C4-2B (cell line): ENCODE results near the gene ZIC2.
"Not testable (repeated sequence)": the region's sequence is repeated elsewhere in the genome, so short reads cannot be mapped to it uniquely, and the experiment has no call there.

Experiments
- H3K27ac ChIP-seq: fragments of 450-650 bp; 2 replicates; pipeline ENCODE4 v1.5.1; 2017
- ZFX ChIP-seq: fragments of 450-650 bp; IDR thresholded peaks from 2 replicates; pipeline ENCODE4 v1.6.1; 2017
- TF ChIP-seq, protein P1 (sequence below): fragments of 450-650 bp; conservative IDR thresholded peaks from 2 replicates; pipeline ENCODE4 v1.5.1; 2017; ENCODE audit warnings: mild to moderate bottlenecking

The ZIC2 gene

GRCh38 chr13:99981735-99982035, at the start of gene ZIC2:
Gene ZIC2 (plus strand): TSS chr13:99981784. CDS start chr13:99982065, 281 bp downstream.
- TF ChIP-seq, protein P1, sequence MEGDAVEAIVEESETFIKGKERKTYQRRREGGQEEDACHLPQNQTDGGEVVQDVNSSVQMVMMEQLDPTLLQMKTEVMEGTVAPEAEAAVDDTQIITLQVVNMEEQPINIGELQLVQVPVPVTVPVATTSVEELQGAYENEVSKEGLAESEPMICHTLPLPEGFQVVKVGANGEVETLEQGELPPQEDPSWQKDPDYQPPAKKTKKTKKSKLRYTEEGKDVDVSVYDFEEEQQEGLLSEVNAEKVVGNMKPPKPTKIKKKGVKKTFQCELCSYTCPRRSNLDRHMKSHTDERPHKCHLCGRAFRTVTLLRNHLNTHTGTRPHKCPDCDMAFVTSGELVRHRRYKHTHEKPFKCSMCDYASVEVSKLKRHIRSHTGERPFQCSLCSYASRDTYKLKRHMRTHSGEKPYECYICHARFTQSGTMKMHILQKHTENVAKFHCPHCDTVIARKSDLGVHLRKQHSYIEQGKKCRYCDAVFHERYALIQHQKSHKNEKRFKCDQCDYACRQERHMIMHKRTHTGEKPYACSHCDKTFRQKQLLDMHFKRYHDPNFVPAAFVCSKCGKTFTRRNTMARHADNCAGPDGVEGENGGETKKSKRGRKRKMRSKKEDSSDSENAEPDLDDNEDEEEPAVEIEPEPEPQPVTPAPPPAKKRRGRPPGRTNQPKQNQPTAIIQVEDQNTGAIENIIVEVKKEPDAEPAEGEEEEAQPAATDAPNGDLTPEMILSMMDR = no peak
- TF ChIP-seq ZFX = no peak
- peak within 1 kb of the TSS; percentile 85 for H3K27ac ChIP-seq

- H3K27ac ChIP-seq = no peak overlapping the region
- no peak for TF ChIP-seq ZFX
- TF ChIP-seq, protein P1 = no peak
These were observed 48.7 kb upstream of the ZIC2 start for GRCh38 chr13:99932912-99933311.

DNA sequence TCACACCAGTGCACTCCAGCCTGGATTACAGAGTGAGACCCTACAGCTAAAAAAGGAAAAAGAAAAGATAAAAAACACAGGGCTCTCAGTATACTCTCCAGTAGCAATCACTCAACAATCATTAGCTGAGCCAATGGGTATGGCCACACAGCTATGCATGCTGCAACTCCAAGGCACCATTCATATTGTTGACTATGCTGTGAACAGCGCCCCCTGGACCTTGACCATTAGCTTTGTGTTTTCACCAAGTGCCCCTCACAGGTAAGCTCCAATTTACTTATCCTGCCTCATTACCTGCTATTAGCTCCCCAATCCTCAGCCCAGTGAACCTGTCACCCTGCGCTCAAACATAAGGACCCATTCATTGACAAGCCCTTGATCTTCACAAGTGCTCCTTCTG, 45.8 kb upstream of the ZIC2 start:
- H3K27ac ChIP-seq = no peak overlapping the region
- TF ChIP-seq, protein P1 = no peak
- TF ChIP-seq ZFX = no peak

DNA sequence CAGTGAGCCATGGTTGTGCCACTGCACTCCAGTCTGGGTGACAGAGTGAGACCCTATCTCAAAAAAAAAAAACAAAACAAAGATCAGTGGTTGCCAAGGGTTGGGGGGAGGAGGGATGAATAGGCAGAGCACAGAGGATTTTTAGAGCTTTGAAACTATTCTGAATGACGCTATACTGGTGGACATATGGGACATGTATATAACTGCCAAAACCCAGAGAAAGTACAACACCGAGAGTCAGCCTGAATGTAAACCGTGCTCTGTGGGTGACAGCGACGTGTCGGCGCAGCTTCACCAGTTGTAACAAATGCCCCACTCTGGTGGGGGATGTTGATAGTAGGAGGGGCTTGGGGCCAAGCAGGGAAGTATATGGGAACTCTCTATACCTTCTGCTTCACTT, 42.9 kb upstream of the ZIC2 start:
- no peak overlapping the region for H3K27ac ChIP-seq
- TF ChIP-seq, protein P1 = no peak
- no peak for TF ChIP-seq ZFX

DNA sequence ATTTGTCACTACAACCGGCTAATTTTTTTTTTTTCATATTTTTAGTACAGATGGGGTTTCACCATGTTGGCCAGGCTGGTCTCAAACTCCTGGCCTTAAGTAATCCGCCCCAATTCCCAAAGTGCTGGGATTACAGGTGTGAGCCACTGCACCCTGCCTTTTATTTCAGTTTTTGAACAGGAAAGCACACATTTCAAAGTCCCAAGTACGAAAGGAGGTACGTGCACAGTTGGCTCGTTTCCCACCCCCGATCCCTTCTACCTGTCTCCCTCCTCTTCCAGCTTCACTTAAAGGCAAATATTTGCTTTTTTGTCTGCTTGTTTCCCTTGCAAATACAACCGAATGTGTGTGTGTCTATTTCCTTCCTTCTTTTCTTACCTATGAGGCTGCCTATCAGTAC, 40.5 kb upstream of the ZIC2 start:
- TF ChIP-seq, protein P1 = no peak
- no peak for TF ChIP-seq ZFX
- peak overlapping the region; percentile 42 for H3K27ac ChIP-seq

DNA sequence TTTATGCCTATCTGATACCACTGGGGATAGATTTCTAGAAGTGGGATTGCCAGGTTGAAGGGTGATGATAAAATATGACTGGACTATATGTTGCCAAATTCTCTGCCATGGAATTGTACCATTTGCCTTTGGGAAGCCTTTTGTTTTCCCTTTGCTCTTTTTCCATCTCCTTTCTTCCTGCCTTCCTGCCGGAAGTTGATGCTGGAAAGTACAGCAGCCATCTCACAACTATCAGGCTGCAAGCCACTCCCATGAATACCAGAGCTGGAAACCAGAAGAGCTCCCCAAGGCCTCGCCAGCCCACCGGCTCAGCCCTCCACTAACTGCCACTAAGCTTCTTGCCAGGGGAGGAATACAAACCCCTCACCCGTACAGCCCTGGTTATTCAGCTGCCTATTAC, 39.7 kb upstream of the ZIC2 start:
- H3K27ac ChIP-seq = peak overlapping the region; percentile 42; the same call in 1 of the 2 replicates
- TF ChIP-seq ZFX = no peak

DNA sequence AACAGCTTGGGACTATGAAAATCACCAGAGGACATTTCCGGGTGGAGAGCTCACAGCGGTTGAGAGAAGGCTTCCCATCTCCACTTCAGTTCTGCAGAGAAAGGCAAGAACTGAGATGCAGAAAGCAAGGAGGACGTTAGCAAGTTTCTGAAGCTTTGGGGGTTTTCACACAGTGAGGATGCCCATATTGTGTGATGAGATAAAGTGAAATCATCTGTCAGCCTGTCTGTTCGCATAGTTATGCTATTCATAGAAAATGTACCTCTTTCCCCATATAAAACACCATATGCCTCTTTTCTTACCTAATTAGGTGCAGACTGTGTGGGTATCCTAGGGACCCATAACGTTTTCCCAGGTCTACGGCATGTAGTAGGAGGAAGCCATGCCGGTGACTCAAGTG, 37.5 kb upstream of the ZIC2 start:
- H3K27ac ChIP-seq = no peak overlapping the region
- TF ChIP-seq ZFX = no peak
- TF ChIP-seq, protein P1 = no peak

GRCh38 chr13:99944606-99945005, 37.0 kb upstream of the ZIC2 start:
- H3K27ac ChIP-seq = no peak overlapping the region
- TF ChIP-seq, protein P1 = no peak
- TF ChIP-seq ZFX = no peak

GRCh38 chr13:99945515-99945914, 36.1 kb upstream of the ZIC2 start:
- not testable (repeated sequence) for H3K27ac ChIP-seq
